Ovary (tissue), 3 donors: ENCODE results near the gene GASK1A.

Experiments used
- POLR2A ChIP-seq: fragments of 450-650 bp; IDR thresholded peaks from one replicate; pipeline ENCODE4 v1.6.1; 2017; ENCODE audit warnings: antibody characterized with exemption, mild to moderate bottlenecking, moderate library complexity
- TF ChIP-seq, protein P1 (sequence below), 3 donors: fragments of 450-650 bp in 2 of 3; fragments of 200-600 bp in 1 of 3; IDR thresholded peaks; one replicate each; pipeline versions ENCODE4 v1.5.1 to v1.8.0; 2016 to 2022; ENCODE audit warnings: antibody characterized with exemption in 3 of 3, mild to moderate bottlenecking in 1 of 3
- donor health status: DM: no; HTN: no; CAD: no.

DNA sequence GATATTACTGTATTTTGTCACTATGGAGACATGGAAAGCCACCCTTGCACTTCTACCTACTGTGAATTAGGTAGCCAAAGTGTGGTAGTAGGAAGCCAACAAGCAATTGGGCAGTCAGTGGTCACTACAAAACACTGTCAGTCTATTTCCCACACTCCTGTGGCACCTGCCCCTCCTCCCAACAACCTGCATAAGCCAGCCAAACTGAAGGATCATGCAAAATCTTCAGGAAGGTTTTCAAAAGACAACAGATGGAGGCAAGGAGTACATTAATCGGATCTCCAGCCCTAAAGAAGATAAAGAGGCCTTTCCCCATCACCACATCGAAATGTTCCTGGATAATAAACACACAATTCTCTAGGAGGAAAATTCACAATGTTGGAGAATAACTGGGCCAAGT is 114.9 kb downstream of the GASK1A start:
- TF ChIP-seq, protein P1, sequence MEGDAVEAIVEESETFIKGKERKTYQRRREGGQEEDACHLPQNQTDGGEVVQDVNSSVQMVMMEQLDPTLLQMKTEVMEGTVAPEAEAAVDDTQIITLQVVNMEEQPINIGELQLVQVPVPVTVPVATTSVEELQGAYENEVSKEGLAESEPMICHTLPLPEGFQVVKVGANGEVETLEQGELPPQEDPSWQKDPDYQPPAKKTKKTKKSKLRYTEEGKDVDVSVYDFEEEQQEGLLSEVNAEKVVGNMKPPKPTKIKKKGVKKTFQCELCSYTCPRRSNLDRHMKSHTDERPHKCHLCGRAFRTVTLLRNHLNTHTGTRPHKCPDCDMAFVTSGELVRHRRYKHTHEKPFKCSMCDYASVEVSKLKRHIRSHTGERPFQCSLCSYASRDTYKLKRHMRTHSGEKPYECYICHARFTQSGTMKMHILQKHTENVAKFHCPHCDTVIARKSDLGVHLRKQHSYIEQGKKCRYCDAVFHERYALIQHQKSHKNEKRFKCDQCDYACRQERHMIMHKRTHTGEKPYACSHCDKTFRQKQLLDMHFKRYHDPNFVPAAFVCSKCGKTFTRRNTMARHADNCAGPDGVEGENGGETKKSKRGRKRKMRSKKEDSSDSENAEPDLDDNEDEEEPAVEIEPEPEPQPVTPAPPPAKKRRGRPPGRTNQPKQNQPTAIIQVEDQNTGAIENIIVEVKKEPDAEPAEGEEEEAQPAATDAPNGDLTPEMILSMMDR (IDR thresholded peaks at IDR 0.05): no peak
- TF ChIP-seq POLR2A: no peak
